Daoy (cell line): ENCODE measurements around the gene ITPR3. TPM values are rescaled to one million over a fixed set of nuclear protein-coding genes. Genes with fewer than 3 reads are reported as not detected.

Experiments used
- DNase-seq: peaks from one replicate; pipeline ENCODE4 v3.0.0-alpha.2; 2015; ENCODE audit warnings: low read depth
- total RNA-seq: library from RNA; depleted of rRNA; stranded (reverse); fragments of >200 nt; shearing (Covaris generic); gene quantifications from 2 replicates; pipeline ENCODE4 v1.2.3, GENCODE V29; 2014

Gene ITPR3
- total RNA-seq, 1 experiment from 2014 or later, result 12.6 TPM

DNA sequence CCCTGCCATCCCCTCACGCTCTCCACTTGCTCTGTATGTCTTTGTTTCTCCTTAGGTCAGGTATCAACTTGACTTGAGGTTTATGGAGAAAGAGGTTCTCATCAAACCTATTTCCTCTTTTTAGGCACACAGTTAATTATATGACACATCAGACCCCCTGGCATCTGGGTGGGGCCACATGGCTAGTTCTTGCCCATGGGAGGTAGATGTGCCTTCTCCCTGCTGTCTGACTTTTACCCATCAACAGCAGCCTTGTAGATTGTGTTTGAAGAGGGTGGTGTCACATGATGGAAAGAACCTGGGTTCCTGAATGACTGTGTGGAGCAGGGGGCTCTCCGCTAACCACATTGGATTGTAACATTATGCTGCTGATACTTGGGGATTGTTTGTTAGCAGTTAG lies 97.6 kb downstream of the ITPR3 start:
- DNase-seq, result no peak

DNA sequence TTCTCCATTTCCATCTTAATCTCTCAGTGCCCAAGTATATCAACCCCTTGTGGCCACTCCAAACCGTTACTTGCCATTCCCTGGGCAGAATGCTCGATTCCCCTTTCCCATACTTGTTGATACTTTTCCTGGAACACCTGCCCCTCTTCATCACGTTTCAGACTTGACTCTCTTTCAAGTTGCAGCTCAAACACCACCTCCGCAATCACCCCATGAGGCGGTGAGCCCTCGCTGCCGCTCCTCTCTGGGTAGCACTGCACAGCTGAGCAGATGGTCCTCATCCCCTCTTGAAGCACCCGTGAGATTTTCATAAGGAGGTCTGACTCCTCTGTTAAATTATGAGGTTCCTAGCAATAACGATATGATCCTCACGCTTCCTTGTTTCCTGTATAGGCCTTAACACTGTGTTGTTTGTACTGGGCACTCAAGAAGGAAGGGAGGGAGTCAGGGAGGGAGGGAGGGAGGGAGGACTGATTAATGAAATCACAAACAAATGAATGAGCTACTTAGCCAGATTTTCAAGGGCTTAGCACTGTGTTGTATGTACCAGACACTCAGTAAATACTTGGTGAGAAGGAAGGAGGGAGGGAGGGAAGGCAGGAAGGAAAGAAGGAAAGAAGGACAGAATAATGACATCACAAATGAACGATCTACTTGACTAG lies 98.3 kb downstream of the ITPR3 start:
- no peak for DNase-seq

DNA sequence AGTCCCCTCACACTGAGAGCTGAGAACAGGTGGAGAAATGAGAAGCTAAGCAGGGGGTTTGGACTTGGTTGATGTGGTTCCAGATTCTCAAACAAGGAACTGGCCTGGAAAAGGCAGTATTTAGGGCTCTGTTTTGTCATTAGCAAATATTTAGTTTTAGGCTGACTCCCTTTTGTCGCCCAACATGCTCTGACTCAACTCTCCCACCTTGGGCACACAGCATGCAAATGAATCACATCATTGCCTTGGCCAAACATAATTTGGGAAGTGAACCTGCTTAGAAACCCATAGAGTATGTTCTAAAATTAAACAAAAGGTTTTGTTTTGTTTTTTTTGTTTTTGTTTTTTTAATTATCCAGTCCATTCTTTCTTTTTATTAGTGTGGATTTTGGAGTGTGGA lies 99.9 kb downstream of the ITPR3 start:
- DNase-seq, result no peak

DNA sequence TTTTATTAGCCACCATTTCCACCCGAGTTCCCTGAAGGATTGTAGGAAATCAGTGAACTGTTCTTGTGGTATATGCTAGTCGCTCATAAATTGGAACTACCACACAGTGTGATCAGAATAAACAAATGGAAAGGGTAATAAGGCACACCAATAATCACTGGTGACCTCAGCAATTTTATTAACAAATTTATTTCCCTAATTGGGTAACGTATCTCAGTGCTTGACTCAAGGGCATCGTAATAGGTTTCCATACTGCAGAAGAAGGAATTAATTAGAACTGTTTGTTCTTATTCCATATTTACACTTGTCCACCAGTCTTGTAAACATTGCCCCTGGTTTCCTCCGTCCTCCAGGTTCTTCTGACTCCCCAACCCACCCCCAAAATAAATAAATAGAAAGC lies 100.4 kb downstream of the ITPR3 start:
- DNase-seq, result no peak

DNA sequence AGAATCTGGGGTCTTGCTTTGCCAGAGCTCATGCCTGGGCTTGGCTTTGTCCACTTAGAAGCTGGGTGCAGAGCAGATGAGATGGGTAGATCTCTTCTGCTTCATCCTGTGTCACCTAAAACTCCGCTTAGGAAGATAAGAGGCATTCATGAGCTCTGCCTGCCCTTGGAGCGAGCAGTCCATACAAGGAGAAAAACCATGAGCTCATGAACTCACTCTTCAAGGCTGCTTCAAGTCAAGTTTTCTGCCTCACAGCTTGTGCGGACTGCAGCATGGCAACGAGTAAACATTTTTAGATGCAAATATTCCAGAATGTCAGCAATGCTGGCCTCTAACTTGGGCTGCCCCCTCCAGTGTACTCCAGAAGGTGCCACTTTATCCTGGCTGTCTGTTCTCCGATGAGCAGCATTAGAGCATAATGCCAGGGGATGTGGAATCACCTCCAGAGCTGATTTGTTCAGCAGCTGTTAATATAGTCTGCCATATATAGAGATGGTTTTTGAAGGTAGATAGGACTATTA lies 101.0 kb downstream of the ITPR3 start:
- no peak for DNase-seq

DNA sequence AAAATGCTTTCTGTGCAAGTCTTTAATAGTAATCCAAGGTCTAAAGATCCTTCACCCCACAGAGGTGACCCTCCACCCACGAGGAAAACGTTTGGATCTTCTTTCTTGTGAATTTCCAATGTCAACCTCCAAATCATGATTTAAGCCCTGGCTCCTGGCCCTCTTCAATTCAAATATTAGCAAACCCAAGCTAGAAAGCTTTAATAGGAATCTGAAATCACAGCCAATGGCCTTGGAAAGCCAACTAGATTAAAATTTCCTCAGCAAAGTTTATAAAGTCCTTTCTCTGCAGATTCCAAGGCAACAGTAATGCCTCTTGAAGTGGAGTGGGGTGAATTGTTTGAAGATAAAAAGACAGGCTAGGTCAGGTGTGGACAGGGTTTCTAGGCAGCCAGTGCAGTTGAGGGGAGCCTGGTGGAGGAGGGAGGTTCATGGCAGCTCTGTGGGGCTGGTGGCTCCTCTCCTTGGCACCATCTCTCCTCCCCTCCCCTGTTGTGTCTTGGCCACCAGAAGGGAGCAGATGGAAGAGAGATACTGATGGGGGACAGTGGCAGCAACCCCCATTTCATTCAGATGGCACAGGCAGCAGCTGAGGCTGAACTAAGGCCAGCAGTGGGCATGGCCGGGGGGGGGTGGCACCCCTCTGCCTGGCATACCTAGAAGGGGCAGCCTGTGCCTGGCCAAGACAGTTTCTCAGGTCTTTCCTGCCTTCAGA lies 102.4 kb downstream of the ITPR3 start:
- no peak for DNase-seq

DNA sequence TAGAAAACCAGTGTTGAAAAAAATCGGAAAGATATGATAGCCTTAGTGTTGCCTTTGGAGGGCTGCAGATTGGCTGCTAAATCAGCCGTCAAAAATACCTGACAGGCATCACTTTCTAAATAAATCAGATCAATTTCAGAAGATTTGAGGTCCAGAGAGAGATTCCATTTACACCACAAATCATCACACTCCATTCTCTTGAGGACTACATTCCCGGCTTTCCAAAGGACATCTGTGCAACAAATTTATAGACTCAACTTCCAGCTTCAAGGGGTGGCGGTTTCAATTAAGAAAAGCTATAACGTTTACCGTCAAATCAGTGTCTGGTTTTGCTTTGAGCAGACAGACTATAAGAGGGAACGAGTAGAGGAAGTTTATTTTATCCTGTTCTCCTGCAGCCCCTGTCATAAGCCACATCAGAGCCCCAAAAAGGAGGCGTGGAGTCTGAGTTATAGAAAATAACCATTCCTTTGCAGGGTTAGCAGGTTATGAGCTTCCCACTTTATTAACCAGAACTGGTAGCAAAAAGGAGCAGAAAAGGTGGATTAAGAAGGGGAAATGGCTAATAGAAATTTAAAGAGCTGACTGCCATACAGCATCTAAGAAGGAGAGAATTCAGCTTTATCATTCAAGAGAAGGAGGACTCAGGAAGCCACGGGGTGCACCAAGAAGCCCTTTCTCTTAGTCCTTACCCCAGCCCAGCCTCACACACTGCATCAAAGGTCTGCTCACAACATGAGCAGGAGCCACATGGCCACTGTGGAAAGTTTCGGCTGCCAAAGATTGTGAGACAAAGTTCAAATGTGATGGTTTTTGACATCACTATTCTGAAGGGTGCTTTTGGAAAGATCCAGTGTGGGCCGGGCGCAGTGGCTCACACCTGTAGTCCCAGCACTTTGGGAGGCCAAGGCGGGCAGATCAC lies 103.2 kb downstream of the ITPR3 start:
- DNase-seq, result no peak

DNA sequence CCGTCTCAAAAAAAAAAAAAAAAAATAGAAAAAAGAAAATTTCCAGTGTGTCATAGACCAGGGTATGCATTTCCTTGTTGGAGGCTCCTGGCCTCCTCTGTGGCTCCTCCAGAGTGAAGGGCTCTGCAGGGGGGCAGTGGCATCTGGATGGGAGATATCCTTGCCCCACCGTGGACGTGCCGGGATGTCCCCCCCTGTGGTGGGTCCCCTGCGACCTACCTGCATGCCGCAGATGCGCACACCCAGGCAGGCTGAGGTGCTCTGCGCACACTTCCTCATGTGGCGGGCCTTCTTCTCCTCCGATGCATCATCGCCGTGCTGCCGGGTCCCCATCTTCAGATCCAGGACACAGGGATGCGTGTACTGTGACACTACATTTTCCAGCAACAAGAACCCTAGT lies 104.1 kb downstream of the ITPR3 start:
- no peak for DNase-seq

DNA sequence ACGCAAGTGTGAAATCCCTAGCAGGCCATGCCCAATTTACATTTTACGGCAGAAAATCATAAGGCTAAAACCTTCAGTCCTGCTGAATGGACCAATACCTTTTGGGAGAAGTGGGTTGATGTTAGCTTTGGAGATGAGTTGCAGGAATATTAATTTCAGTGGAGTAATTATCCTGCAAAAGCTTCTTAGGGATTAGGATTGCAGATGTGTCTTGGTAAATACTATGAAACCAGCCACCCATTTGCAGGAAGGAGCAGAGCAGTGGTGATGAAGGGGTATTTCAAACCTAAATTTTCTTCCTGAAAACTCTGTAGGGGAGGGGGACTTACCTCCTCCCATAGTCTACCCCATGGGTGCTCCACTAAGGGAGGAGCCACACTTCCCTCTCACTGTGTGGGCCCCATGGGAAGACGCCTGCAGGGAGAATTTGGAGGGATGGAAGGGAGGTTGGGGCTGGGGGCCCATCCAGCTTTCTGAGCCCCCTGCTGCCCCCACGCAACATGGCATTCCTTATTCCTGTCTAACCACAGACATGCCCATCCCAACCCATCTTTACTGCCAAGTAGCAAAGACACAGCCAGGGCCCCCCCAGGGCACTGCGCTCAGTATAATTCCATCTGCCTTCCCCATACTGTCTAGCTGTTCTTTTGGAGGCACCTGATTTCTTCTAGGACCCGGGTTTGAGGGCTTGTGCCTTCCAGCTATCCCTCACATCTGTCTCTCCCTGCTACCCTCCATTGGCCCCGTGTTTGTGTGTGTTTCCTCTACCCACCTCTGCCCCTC lies 105.0 kb downstream of the ITPR3 start:
- DNase-seq, result no peak

DNA sequence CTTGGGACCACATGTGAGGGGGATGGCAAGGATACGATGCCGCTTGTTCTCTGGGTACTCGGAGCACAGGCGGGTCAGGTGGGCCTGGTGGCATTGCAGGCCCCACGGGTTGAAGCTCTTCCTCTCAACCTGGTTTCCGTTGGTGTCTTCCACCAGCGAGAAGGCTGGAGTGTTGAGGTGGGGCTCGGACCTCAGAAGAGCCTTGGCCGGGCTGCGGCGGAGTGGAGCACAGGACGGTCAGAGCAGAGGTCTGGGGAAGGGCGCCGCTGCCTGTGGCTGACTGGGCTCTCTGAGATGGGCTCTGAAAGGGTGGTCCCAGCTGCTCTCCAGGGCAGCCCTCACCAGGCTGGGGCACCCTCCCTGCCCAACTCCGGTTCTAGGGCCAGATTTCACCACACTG lies 105.6 kb downstream of the ITPR3 start:
- no peak for DNase-seq

DNA sequence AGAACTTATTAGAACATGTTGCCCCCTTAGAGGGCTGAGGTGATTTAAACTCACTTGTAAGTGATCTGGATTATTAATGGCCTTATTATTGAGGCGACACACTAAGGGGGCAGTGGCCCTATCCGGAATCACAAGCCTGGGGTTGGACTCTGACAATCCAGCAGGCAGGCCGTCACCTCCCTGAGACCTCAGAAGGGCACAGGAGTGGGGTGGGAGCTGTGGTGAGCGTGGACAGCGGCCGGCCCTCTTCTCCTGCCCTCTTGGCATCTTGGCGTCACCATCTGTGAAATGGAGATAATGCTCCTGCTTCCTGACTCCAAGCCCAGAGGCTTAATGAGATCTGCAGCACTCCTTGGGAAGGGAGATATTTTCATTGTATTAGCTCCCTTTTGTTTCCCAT lies 106.0 kb downstream of the ITPR3 start:
- DNase-seq, result no peak

DNA sequence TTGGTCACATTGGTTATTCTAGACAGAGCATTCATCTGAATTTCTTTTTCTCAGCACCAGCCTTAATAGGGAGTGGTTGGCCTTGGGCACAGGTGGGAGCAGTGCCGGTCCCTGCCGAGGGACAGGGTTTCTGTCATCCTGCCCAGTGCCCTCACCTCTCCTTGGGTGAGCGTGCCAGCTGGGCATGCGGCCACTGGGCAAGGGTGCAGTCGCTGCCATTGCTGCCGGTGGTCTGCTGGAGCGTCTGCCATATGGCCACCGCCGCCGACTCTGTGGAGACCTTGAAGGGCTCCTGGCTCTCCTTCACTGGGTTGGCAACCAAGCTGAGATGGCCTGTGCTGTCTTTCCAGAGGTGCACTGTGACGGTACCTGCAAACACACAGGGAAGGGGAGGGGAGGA lies 106.8 kb downstream of the ITPR3 start:
- DNase-seq, result no peak

DNA sequence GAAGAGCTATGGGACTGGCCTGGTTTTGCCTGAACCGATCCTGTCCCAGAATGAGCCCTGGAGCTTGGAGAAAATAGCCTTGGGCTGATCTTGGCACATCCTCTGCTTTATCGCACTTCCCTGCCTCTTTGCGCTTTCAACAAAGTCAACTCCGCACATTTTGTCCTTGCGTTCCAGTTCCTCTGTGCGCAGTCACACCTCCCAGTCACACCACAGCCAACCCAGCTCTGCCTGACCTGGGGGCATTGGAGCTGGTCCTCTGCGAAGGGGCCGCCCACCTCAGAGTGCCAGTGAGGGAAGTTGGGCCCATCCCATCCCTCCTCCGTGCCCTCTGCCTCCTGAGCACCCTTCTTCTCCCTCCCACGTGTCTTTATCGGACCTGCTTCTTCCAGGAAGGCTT lies 107.3 kb downstream of the ITPR3 start:
- no peak for DNase-seq

DNA sequence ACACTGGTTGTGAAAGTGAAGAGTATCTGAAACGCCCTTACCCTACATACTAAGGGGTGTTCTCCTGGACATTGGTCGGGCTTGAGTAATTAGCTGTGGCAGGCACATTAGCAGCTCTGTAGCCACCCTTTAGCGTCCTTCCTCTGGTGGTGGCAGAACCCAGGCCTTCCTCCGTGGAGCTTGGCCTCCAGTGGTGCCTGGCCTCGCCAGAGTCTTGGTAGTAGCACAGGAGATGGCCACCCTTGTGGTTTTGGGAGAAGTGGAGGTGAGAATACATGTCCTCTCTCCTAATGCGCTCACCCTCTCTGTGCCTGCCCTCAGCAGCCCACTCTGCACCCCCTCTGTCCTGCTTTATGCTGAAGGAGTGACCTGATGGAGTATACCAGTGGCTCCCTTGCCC lies 107.9 kb downstream of the ITPR3 start:
- no peak for DNase-seq

DNA sequence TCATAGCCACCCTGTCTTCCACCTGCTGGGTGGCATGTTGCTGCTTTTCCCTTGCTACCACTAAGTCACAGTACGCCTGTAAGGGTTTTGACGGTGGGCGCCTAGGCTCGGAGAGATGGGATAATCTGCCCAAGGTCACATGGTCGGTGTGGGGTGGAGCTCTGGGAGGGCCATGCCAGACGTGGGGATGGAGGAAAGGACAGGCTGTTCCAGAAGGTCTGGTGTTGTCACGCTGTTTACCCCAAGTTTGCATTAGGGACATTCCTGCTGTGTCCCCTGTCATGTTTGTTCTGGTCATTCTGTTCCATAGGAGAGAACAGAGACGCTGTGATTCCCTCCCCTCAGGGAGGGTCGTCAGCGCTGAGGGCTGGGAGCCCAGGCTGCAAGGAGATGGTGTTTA lies 109.5 kb downstream of the ITPR3 start:
- DNase-seq, result no peak

DNA sequence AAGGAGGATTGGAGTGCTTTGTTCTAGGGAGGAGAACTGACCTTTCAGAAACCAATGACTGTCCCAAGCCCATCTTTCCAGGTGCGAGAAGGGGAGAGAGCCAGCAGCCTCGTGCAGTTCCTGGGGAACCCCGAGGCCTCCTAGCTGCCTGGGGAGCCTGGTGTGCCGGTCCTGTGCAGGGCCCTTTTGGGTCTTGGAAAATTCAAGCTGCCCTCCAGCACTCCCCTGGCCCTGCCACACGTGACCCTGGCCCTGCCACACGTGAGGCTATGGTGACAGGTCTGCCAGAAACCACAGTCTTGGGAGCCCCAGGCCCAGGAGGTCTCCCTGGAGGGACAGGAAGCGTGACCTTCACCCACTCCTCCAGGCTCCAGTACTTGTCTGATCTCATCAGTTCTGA lies 109.9 kb downstream of the ITPR3 start:
- DNase-seq, result no peak

DNA sequence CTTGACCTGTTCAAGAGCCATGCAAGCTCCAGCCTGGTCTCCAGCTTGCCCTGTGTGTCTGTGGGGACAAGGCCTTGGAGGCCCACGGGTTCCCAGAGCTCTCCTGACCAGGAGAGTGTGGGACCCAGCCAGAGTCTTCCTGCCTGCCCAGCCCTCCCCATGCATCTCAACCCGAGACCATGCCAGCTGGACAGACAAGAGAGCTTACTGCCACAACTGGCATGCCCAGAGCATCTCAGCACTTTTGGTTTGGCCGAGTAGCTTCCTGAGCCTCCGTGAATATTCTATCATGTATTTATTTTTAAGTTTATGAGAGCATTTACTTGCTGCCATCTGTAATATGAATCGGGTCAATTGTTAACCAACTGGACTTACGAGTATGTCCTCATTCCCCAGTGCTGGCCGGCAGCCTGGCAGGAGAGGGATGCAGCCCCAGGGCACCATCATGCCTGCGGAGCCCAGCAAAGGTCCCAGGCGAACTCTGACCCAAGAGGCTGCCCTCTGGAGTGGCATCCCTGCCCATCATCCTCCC lies 110.7 kb downstream of the ITPR3 start:
- DNase-seq, result no peak

DNA sequence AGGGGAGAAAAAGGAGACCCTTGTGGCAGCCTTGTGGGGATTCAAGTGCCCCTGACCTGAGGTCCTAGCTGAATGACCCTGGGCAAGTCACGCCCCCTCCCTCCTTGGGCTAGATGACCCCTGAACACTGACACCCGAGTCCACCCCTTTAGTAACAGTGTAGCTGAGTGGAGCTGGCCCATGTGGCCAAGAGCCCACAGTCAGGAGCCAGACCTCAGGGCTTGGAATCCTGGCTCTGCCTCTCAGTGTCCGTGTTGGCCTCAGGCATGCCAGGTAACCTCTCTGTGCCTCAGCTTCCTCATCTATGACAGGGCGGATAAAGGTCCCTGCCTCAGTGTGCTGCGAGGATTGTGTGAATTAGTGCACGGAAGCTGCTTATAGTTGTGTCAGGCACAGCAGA lies 111.3 kb downstream of the ITPR3 start:
- DNase-seq, result no peak

DNA sequence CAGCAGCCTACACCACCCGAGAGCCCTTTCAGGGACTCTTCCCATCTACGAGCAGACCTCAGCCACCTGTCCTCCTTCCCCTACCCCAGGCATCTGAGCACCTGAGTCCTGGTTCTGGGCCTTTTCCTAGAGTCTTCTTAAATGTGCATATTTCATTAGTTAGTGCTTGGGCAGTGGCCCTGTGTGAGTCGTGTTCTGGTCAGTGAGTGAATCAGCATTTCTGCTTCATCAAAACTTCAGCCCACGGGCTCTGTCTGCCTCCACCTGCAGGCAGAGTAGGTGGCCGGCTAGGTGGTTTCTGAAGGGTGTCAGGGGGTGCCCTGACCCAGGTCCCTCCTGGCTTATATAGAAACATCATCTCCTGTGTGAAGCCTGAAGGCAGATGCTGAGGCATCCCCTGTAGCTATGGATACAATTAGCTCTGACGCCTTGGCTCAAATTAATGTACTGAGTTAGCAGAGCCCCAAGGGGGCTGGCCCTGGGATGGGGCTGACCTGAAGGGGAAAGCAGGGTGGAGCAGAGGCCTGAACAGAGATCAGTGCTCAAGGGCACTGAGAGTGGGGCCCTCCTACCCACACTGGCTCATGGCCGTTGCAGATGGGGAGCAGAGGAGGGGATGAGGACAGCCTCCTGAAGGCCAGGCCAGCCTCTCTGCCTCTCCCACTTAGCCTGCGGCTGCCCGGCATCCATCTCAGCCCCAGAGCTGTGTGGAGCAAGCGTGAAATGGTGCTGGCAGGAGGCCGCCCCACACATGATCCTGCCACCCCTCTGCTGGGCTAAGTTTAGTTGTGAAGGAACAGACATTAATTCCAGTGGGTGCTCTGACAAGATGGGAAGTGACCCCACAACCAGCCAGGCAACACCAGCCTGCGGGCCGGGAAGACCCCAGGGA lies 111.9 kb downstream of the ITPR3 start:
- DNase-seq, result no peak

DNA sequence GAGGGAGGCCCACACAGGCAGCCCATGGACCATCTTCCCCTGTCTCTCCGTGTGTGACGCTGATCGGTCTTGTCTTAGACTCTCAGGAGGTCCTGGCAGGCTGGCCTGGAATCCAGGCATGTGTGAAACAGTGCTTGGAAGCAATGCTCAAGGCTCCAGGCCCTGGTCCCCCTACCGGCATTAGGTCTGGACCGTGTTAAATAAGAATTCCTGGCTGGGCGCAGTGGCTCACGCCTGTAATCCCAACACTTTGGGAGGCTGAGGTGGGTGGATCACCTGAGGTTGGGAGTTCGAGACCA lies 112.5 kb downstream of the ITPR3 start:
- DNase-seq, result no peak

DNA sequence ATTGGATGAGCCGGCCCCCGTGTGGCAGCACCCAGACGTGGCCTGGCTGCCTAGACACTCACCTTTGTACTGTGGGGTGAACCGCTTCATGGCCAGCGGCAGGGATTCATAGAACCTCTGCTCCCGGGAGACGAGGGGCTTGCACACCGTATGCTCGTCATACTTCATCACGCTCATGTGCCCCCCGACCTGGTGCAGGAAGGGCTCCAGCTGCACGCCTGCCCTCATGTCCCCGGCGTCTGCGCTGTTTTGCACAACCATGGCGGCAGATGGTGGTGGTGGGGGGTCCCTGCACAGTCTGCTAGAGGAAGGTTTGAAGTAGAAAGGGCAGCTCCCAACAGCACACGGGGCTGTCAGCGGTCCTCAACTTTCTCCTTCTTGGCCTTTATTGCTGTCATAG lies 114.1 kb downstream of the ITPR3 start:
- DNase-seq, result no peak
